GM19463 (cell line): ENCODE results near the gene OR10V1.
A peak's percentile ranks its signal among the peaks of the same experiment; 100 is the strongest.
"Not testable (repeated sequence)": the region's sequence is repeated elsewhere in the genome, so short reads cannot be mapped to it uniquely, and the experiment has no call there.

ENCODE experiments used
- ATAC-seq: cut with Tn5 transposase; IDR thresholded peaks from one replicate; pipeline ENCODE4 v1.9.1; 2021; ENCODE audit warnings: mild to moderate bottlenecking, moderate library complexity; ENCODE audit not compliant: unreplicated experiment

Gene OR10V1

GRCh38 chr11:59710136-59710847 is 3.4 kb downstream of the OR10V1 start:
- no peak for ATAC-seq

GRCh38 chr11:59708537-59708936 is 5.1 kb downstream of the OR10V1 start:
- no peak for ATAC-seq

- ATAC-seq: no peak
Observed at GRCh38 chr11:59707371-59707770, 6.3 kb downstream of the OR10V1 start.

- no peak for ATAC-seq
Observed at GRCh38 chr11:59706518-59707285, 6.9 kb downstream of the OR10V1 start.

- no peak for ATAC-seq
Observed at GRCh38 chr11:59705294-59705693, 8.4 kb downstream of the OR10V1 start.

- not testable (repeated sequence) for ATAC-seq
Observed at GRCh38 chr11:59703515-59703914, 10.1 kb downstream of the OR10V1 start.

GRCh38 chr11:59700157-59700556 is 13.5 kb downstream of the OR10V1 start:
- ATAC-seq: not testable (repeated sequence)

- ATAC-seq: no peak
Observed at GRCh38 chr11:59698506-59698905, 15.1 kb downstream of the OR10V1 start.

GRCh38 chr11:59692915-59693314 is 20.7 kb downstream of the OR10V1 start:
- no peak for ATAC-seq

- no peak for ATAC-seq
Observed at GRCh38 chr11:59691156-59691555, 22.5 kb downstream of the OR10V1 start.

- no peak for ATAC-seq
Observed at GRCh38 chr11:59689015-59689414, 24.6 kb downstream of the OR10V1 start.

- not testable (repeated sequence) for ATAC-seq
Observed at GRCh38 chr11:59681260-59681725, 32.4 kb downstream of the OR10V1 start.

GRCh38 chr11:59680287-59681154 is 33.1 kb downstream of the OR10V1 start:
- peak; percentile 97 for ATAC-seq

GRCh38 chr11:59679347-59679746 is 34.3 kb downstream of the OR10V1 start:
- ATAC-seq: no peak

GRCh38 chr11:59678813-59679165 is 34.9 kb downstream of the OR10V1 start:
- ATAC-seq: no peak

- no peak for ATAC-seq
Observed at GRCh38 chr11:59678118-59678812, 35.4 kb downstream of the OR10V1 start.

GRCh38 chr11:59676205-59676604 is 37.4 kb downstream of the OR10V1 start:
- ATAC-seq: no peak

- no peak for ATAC-seq
Observed at GRCh38 chr11:59674291-59674690, 39.4 kb downstream of the OR10V1 start.

GRCh38 chr11:59673291-59673690 is 40.4 kb downstream of the OR10V1 start:
- no peak for ATAC-seq

GRCh38 chr11:59671471-59671870 is 42.2 kb downstream of the OR10V1 start:
- no peak for ATAC-seq

- no peak for ATAC-seq
Observed at GRCh38 chr11:59669611-59670009, 44.0 kb downstream of the OR10V1 start.
